ENCODE results near the gene ZFP36L1. TPM values are rescaled to one million over a fixed set of nuclear protein-coding genes. Genes with fewer than 3 reads are reported as not detected.

Gene ZFP36L1
- total and polyA plus RNA-seq, 2 of the 13 experiments (the other 11 are each of a cell fraction or from before 2014, with no cell fraction given) = 7.4 to 10.2 TPM

DNA sequence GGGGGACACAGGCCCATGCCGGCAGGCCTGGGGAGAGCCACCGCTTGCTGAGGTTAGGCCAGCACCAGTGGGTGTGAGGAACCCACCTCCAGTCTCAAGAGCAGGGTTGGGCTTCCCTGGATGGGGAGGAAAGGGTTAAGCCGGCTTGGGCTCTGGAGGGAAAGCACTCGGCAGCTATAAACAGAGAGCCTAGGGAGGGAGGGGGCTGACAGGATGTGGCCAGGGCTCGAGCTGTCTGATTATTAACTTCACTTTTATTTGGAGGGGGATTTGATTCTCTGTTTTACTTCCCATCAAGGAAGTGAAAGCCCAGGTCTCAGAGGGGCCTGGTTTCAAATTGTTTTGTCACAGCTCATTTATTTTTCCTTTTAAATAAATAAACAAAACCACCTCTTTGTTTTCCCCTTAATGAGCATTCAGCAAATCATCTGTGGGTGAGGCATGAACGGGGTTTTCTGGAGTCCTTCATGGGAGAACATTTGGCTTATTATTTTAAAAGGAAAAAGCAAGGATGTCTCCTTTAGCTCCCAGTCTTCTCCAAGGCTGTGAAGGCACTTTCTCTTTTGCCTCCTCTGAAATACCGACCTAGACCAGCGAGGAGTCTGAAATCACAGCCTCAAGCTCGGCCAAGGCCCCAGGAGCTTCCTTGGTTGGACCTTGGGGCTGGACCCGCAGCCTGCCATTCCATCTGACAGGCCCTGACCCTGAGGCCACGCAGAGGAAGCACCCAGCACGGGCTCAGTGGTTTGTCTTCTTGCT, 21.9 kb upstream of the ZFP36L1 start (continued):
- TF ChIP-seq, protein P1, sequence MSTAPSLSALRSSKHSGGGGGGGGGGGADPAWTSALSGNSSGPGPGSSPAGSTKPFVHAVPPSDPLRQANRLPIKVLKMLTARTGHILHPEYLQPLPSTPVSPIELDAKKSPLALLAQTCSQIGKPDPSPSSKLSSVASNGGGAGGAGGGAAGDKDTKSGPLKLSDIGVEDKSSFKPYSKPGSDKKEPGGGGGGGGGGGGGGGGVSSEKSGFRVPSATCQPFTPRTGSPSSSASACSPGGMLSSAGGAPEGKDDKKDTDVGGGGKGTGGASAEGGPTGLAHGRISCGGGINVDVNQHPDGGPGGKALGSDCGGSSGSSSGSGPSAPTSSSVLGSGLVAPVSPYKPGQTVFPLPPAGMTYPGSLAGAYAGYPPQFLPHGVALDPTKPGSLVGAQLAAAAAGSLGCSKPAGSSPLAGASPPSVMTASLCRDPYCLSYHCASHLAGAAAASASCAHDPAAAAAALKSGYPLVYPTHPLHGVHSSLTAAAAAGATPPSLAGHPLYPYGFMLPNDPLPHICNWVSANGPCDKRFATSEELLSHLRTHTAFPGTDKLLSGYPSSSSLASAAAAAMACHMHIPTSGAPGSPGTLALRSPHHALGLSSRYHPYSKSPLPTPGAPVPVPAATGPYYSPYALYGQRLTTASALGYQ (CRISPR knock-in tag; IDR thresholded peaks at IDR 0.05) = no peak
- TF ChIP-seq GLMP (CRISPR knock-in tag; IDR thresholded peaks at IDR 0.05; ENCODE audit: borderline replicate concordance) (no peak), ZNF121 (CRISPR knock-in tag; IDR thresholded peaks at IDR 0.05) (no peak), IRF1 (CRISPR knock-in tag; IDR thresholded peaks at IDR 0.05; ENCODE audit: low read depth) (no peak), ZKSCAN8 (CRISPR knock-in tag; IDR thresholded peaks at IDR 0.05; ENCODE audit: borderline replicate concordance) (no peak), NFATC3 (CRISPR knock-in tag; IDR thresholded peaks at IDR 0.05) (no peak), PLRG1 (conservative IDR thresholded peaks at IDR 0.05) (no peak), KDM5A (IDR thresholded peaks at IDR 0.05; ENCODE audit: borderline replicate concordance, low read length) (no peak), CHD4 (IDR thresholded peaks at IDR 0.05; ENCODE audit: borderline replicate concordance, low read length) (no peak), HMG20A (CRISPR knock-in tag; IDR thresholded peaks at IDR 0.05; ENCODE audit: borderline replicate concordance) (peak; percentile 13; the same call in 1 of the 2 replicates), PPARG (CRISPR knock-in tag; conservative IDR thresholded peaks at IDR 0.05) (no peak), ZNF234 (CRISPR knock-in tag; conservative IDR thresholded peaks at IDR 0.05) (no peak), CCAR2 (optimal IDR thresholded peaks at IDR 0.05; ENCODE audit: low read depth, low read length) (no peak), ZSCAN22 (CRISPR knock-in tag; IDR thresholded peaks at IDR 0.05) (no peak), CBX5 (CRISPR knock-in tag; IDR thresholded peaks at IDR 0.05; ENCODE audit: borderline replicate concordance) (0 out of 2 replicates have a peak, but pooled peaks have one; percentile 47), CTCF (CRISPR knock-in tag; IDR thresholded peaks at IDR 0.05) (no peak), KLF16 (CRISPR knock-in tag; IDR thresholded peaks at IDR 0.05) (no peak), TMF1 (CRISPR knock-in tag; IDR thresholded peaks at IDR 0.05; ENCODE audit: low read depth) (no peak), MXD3 (CRISPR knock-in tag; IDR thresholded peaks at IDR 0.05) (no peak), CENPT (CRISPR knock-in tag; IDR thresholded peaks at IDR 0.05; ENCODE audit: low read depth) (no peak)
- TF ChIP-seq, protein P2, sequence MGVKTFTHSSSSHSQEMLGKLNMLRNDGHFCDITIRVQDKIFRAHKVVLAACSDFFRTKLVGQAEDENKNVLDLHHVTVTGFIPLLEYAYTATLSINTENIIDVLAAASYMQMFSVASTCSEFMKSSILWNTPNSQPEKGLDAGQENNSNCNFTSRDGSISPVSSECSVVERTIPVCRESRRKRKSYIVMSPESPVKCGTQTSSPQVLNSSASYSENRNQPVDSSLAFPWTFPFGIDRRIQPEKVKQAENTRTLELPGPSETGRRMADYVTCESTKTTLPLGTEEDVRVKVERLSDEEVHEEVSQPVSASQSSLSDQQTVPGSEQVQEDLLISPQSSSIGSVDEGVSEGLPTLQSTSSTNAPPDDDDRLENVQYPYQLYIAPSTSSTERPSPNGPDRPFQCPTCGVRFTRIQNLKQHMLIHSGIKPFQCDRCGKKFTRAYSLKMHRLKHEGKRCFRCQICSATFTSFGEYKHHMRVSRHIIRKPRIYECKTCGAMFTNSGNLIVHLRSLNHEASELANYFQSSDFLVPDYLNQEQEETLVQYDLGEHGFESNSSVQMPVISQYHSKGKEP (CRISPR knock-in tag; IDR thresholded peaks at IDR 0.05) = no peak

Measured in HepG2 (cell line).